MM.1S (cell line): ENCODE results near the gene CFAP251.

ENCODE experiments used
- EZH2phosphoT487 ChIP-seq: fragments of 300-600 bp; sonication (generic); IDR thresholded peaks from 2 replicates; pipeline ENCODE4 v1.6.1; 2018; ENCODE audit warnings: antibody characterized with exemption, low read length
- TF ChIP-seq, protein P1 (sequence below): fragments of 300-600 bp; sonication (generic); IDR thresholded peaks from 2 replicates; pipeline ENCODE4 v1.5.1; 2016; ENCODE audit warnings: antibody characterized with exemption, low read length, mixed read lengths

- TF ChIP-seq, protein P1, sequence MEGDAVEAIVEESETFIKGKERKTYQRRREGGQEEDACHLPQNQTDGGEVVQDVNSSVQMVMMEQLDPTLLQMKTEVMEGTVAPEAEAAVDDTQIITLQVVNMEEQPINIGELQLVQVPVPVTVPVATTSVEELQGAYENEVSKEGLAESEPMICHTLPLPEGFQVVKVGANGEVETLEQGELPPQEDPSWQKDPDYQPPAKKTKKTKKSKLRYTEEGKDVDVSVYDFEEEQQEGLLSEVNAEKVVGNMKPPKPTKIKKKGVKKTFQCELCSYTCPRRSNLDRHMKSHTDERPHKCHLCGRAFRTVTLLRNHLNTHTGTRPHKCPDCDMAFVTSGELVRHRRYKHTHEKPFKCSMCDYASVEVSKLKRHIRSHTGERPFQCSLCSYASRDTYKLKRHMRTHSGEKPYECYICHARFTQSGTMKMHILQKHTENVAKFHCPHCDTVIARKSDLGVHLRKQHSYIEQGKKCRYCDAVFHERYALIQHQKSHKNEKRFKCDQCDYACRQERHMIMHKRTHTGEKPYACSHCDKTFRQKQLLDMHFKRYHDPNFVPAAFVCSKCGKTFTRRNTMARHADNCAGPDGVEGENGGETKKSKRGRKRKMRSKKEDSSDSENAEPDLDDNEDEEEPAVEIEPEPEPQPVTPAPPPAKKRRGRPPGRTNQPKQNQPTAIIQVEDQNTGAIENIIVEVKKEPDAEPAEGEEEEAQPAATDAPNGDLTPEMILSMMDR, result no peak
- no peak for TF ChIP-seq EZH2phosphoT487
These were observed 9.4 kb downstream of the CFAP251 start for GRCh38 chr12:121927813-121928212.
